ENCODE results near the gene NCOA6.

- TF ChIP-seq CTCF (IDR thresholded peaks at IDR 0.05) (no peak), EP300 (IDR thresholded peaks at IDR 0.05) (no peak)
Observed at GRCh38 chr20:34716921-34717229, 108.6 kb downstream of the NCOA6 start.

Data from tibial nerve (tissue), 4 donors.